ENCODE results near the gene SYT15.
A peak's percentile ranks its signal among the peaks of the same experiment; 100 is the strongest.
"Not testable (repeated sequence)": the region's sequence is repeated elsewhere in the genome, so short reads cannot be mapped to it uniquely, and the experiment has no call there.

SYT15 gene

GRCh38 chr10:46557319-46558121 lies 21.4 kb upstream of the SYT15 start:
- DNase-seq: no peak

GRCh38 chr10:46558122-46558391 lies 20.9 kb upstream of the SYT15 start:
- no peak for DNase-seq

DNA sequence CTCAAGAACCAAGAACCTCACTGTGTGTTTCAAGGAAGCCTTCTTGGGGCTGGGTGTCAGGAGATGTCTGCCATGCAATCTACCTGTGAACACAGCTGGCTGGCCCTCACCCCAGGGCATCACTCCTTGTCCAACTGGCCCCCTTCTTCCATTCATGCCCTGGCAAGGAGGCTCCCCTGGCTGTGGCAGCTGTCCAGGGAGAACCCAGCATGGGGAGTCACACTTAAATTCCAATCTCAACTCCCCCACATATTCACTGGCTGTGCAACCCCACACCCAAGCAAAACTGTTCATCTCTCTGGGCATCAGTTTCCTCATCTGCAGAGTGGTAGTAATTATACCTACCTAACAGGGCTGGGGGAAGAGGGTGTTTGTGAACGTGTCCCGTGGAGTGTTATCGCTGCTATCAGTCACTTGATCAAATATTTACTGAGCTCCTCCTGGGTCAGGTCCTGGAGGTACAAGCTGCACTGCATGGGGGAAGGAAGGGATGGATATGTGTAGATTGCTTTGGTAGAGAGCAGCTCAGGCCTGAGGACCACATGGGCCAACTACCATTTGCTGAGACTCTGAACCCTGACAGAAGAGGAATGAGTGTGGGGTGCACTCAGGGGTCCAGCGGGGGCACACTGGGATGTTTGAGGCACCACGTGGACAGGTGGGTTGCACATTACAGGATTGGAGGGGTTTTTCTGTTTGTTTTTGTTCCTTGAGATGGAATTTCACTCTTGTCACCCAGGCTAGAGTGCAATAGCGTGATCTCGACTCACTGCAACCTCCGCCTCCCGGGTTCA lies 20.3 kb upstream of the SYT15 start:
- no peak for DNase-seq

GRCh38 chr10:46559231-46559671 lies 19.7 kb upstream of the SYT15 start:
- DNase-seq: no peak

DNA sequence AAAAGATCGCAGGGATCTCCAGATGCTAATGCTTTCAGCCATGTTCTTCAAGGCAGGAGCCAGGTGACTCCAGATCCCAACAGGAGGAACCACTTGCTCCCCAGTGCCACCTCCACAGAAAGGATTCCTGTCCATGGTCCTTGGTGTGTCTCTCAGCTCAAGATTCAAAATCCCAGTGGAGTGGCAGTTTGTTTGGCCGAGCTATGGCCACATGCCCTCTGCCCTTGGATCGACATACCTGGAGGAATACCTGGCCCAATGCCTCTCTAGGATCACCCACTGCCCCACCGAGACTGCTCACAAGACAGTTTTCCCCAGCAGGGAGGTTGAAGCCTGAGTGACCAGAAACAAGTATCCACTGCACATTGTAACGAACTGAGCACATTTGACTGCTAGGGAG lies 18.5 kb upstream of the SYT15 start:
- DNase-seq: no peak

GRCh38 chr10:46560952-46561351 lies 18.0 kb upstream of the SYT15 start:
- DNase-seq: no peak

- peak; percentile 59 for DNase-seq
Measured at GRCh38 chr10:46565591-46566332, 13.2 kb upstream of the SYT15 start.

- not testable (repeated sequence) for DNase-seq
Measured at GRCh38 chr10:46567151-46567550, 11.8 kb upstream of the SYT15 start.

DNA sequence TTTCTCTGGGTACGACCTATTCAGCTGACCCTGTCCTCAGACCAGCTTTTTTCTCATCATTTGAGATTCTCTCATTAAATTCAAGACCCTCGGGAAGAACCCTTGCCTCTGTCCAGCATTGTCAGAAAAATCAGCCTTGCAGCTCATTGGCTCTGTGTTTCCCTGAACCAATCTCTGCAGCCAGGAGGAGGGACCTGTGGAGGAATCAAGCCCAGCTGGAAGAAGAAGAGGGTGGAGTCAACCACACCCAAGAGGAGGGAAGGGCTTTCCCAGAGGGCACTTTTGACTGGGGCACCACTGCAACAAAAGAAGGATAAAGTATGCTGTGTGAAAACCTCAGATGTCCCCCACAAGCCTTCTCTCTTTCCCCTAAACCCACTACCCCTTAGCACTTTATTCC lies 8.3 kb upstream of the SYT15 start:
- DNase-seq: not testable (repeated sequence)

DNA sequence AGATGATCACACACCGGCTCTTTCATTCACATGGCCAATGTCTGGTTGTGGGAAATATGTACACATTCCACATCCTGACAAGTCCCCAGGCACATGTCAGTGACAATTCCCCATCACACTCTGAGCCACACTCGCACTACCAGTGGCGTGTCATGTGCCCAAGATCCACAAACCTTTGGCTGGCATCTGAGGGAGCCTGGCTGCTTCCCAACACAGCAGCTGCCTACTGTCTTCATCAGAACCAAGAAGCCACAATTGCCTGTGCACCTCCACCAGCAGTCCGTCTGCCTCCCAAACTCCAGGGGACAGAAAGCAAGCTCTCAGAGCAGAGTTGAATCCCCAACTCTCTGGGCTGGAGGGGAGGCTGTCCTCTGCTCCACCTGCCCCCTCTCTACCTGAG lies 6.2 kb upstream of the SYT15 start:
- DNase-seq: not testable (repeated sequence)

- peak; percentile 12 for DNase-seq
Measured at GRCh38 chr10:46573314-46573713, 5.6 kb upstream of the SYT15 start.

DNA sequence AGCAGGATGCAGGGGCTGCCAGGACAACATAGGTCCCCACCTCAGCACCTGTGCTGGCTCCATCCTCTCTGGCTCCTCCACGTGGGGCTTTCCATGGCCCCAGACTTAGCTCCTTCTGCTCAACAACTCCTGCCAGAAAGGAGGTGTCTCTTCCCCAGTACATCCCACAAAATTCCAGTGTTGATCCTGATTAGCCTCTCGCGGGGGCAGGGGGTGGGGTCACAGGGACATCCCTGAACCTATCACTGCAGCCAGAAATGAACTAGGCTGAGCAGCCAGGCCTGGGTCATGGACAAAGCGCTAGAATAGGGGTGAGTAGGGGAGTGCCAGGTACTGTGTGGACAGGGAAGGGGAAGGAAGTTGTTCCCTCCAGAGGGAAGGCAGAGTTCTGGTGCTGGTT lies 5.0 kb upstream of the SYT15 start:
- not testable (repeated sequence) for DNase-seq

DNA sequence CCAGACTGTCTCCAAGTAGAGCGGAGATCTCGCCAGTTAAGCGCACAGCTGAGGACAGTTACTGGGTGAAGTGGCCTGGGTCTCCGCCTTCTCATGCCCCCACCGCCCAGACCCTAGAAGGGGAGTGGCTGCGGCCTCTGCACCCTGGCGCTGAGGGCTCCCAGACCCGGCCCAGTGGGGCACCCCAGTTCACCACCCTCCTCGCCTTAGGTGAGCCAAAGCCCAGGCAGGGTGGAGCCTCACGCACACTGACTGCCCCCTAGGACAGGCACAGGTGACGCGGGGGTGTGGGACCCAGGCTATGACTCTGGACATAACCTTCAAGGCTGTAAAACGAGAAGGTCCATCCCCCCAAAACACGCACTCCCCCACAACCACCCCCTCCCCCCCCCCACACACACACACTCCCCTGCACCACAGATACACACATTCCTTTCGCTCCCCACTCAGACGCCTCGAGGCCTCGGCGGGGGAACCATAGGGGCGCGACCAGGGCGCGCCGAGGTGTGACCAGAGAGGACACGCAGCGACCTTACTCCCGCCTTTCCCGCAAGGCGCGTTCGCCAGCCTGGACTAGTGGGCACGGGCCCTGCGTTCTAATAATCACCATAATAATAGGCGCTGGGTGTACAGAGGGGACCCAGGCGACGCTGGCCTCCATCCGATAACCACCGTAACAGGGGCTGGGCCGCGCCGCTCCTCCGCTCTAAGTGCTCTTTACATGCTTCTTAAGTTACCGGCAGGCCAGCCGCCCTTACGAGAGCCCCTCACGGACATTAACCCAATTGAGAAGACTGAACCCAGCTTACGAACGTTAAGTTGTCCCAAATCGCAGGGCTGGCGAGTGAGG lies 1.1 kb upstream of the SYT15 start:
- DNase-seq: not testable (repeated sequence)

DNA sequence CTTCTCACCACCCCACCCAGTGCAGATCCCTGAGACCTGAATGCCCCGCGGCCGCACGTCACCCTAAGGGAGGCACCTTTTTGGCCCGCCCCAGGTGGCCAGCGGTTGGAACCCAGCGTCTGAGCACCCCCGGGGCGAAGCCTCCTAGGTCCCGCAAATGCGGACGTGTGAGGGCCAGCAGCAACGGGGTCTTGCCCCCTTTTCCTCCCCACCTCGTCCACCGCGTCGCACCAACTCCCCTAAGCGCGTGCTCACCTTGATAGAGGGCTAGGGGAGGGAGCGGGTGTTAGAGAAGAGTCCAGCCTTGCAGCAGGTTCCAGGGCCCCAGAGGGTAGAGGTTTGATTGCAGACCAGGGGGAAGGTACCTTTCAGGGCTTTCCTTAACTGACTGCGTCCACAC lies 450 bp downstream of the SYT15 start:
- DNase-seq: not testable (repeated sequence)

DNA sequence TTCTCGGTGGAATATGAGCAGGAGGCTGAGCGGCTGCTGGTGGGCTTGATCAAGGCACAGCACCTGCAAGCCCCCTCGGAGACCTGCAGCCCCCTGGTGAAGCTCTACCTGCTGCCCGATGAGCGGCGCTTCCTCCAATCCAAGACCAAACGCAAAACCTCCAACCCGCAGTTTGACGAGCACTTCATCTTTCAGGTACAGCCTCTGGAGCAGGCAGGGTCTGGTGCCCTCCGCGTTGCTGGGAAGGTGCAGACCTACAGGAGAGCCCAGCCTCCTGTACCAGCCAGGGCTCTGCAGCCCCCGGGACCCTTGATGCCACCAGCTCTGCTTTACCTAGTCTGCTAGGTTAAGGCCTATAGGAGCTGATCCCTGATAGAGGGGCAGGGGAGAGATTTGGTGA lies 3.1 kb downstream of the SYT15 start:
- DNase-seq: not testable (repeated sequence)

- not testable (repeated sequence) for DNase-seq
Measured at GRCh38 chr10:46582568-46582967, 3.6 kb downstream of the SYT15 start.

GRCh38 chr10:46584196-46584595 lies 5.3 kb downstream of the SYT15 start:
- DNase-seq: not testable (repeated sequence)

DNA sequence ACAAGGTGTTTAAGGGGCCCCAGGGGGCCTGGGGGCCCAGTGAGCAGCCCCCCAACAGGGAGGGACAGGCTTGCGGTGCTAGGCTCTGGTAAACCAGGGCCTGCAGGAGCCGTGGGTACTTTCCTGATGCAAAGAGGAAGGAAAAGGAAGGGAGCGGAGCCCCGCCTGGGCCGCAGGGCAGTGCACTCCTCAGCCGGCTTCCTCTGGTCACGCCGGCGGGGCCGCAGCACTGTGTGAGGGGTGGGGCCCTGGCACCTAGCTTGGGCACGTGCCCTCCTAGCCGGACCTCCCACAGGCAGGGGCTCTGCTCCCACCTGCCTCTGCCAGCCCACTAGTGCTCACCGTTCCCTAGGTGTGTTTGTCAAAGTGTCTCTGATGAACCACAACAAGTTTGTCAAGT lies 6.3 kb downstream of the SYT15 start:
- DNase-seq: not testable (repeated sequence)

- DNase-seq: not testable (repeated sequence)
Measured at GRCh38 chr10:46587546-46587945, 8.6 kb downstream of the SYT15 start.

GRCh38 chr10:46588221-46588620 lies 9.3 kb downstream of the SYT15 start:
- DNase-seq: not testable (repeated sequence)

DNA sequence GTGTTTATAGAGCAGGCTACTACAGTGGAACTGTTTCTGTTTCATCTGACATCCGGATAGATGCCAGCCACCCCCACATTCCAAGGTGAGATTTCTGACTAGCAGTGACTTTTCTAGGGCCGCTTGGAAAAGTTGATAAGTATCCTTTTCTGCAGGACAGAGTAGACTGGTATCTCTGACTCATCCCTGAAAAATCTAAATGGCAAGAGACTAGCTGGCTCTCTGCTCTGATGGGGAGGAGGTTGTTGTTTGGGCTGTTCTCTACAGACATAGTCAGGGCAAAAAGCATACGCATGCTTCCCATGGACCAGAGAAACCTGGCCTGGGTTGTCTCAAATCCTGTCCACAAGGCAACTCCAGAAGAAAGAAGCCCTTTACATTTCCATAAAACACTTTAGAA lies 10.7 kb downstream of the SYT15 start:
- not testable (repeated sequence) for DNase-seq

DNA sequence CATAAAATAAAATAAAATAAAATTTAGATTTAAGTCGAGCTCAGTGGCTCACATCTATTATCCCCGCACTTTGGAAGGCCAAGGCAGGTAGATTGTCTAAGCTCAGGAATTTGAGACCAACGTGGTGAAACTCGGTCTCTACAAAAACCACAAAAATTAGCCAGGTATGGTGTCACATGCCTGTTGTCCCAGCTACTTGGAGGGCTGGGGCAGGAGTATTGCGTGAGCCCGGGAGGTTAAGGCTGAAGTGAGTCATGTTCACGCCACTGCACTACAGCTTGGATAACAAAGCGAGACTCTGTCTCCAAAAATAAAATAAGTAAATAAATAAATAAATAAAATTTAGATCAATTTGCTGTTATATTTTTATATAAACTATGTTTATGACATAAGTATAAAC lies 12.1 kb downstream of the SYT15 start:
- not testable (repeated sequence) for DNase-seq

DNA sequence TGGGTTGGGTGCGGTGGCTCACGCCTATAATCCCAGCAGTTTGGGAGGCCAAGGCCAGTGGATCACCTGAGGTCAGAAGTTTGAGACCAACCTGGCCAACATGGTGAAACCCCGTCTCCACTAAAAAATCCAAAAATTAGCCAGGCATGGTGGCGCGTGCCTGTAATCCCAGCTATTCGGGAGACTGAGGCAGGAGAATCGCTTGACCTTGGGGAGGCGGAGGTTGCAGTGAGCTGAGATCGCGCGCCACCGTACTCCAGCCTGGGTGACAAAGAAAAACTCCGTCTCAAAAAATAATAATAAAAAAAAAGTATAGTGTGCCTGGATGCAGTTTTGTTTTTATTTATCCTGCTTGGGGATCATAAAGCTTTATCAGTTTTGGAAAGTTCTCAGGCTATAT lies 14.4 kb downstream of the SYT15 start:
- DNase-seq: not testable (repeated sequence)

Data from NCI-H226 (cell line).